GM19455 (cell line): ENCODE results near the gene TMEM187.

Source experiments
- ATAC-seq: cut with Tn5 transposase; IDR thresholded peaks from one replicate; pipeline ENCODE4 v1.9.1; 2021; ENCODE audit not compliant: unreplicated experiment

The TMEM187 gene

GRCh38 chrX:154019061-154019621 lies 46.6 kb downstream of the TMEM187 start:
- peak; percentile 20 for ATAC-seq

- ATAC-seq: peak; percentile 71
These were observed 47.3 kb downstream of the TMEM187 start, which contains the start of gene IRAK1 for GRCh38 chrX:154019633-154020528. TSS of gene IRAK1 (minus strand) at chrX:154019902. CDS start at chrX:154019812, 90 bp downstream.

GRCh38 chrX:154020536-154021115 lies 48.1 kb downstream of the TMEM187 start:
- ATAC-seq: no peak

GRCh38 chrX:154021131-154021611 lies 48.6 kb downstream of the TMEM187 start:
- no peak for ATAC-seq

- no peak for ATAC-seq
These were observed 49.6 kb downstream of the TMEM187 start for GRCh38 chrX:154022108-154022507.

- ATAC-seq: no peak
These were observed 50.9 kb downstream of the TMEM187 start for GRCh38 chrX:154023276-154024000.

GRCh38 chrX:154024271-154024670 lies 51.7 kb downstream of the TMEM187 start:
- no peak for ATAC-seq

- no peak for ATAC-seq
These were observed 52.7 kb downstream of the TMEM187 start for GRCh38 chrX:154025230-154025629.

- ATAC-seq: no peak
These were observed 53.8 kb downstream of the TMEM187 start for GRCh38 chrX:154026136-154027021.

GRCh38 chrX:154027022-154027402 lies 54.5 kb downstream of the TMEM187 start:
- no peak for ATAC-seq

GRCh38 chrX:154027986-154028385 lies 55.4 kb downstream of the TMEM187 start:
- no peak for ATAC-seq

- no peak for ATAC-seq
These were observed 56.1 kb downstream of the TMEM187 start for GRCh38 chrX:154028502-154029184.

GRCh38 chrX:154029439-154029838 lies 56.9 kb downstream of the TMEM187 start:
- ATAC-seq: no peak

GRCh38 chrX:154030266-154030665 lies 57.7 kb downstream of the TMEM187 start:
- no peak for ATAC-seq

GRCh38 chrX:154030715-154031305 lies 58.3 kb downstream of the TMEM187 start:
- no peak for ATAC-seq

- ATAC-seq: no peak
These were observed 59.6 kb downstream of the TMEM187 start for GRCh38 chrX:154032160-154032559.

- ATAC-seq: no peak
These were observed 60.1 kb downstream of the TMEM187 start for GRCh38 chrX:154032653-154033052.
